Right hindlimb (tissue), 1 donor: ENCODE measurements around the gene APOL6.

Source experiments
- DNase-seq: peaks from one replicate; pipeline ENCODE4 v3.0.0-alpha.2; 2018

Gene APOL6

GRCh38 chr22:35648066-35649025 is at the start of gene APOL6:
APOL6 (plus strand) TSS chr22:35648446; CDS start chr22:35656426, 7,980 bp downstream.
- DNase-seq = no peak

- DNase-seq = no peak
Observed at GRCh38 chr22:35599364-35599763, 48.9 kb upstream of the APOL6 start.

GRCh38 chr22:35600476-35600875 is 47.8 kb upstream of the APOL6 start:
- DNase-seq = no peak

GRCh38 chr22:35601013-35601580 is 47.1 kb upstream of the APOL6 start:
- DNase-seq = no peak

- no peak for DNase-seq
Observed at GRCh38 chr22:35601743-35602615, 46.3 kb upstream of the APOL6 start.

- no peak for DNase-seq
Observed at GRCh38 chr22:35604621-35605368, 43.5 kb upstream of the APOL6 start.

GRCh38 chr22:35605369-35605680 is 42.9 kb upstream of the APOL6 start:
- DNase-seq = no peak

- DNase-seq = no peak
Observed at GRCh38 chr22:35605851-35606481, 42.3 kb upstream of the APOL6 start.

GRCh38 chr22:35606916-35607315 is 41.3 kb upstream of the APOL6 start:
- no peak for DNase-seq

GRCh38 chr22:35608088-35608487 is 40.2 kb upstream of the APOL6 start:
- DNase-seq = no peak

GRCh38 chr22:35609261-35609660 is 39.0 kb upstream of the APOL6 start:
- no peak for DNase-seq

GRCh38 chr22:35609761-35610160 is 38.5 kb upstream of the APOL6 start:
- no peak for DNase-seq

GRCh38 chr22:35610741-35611140 is 37.5 kb upstream of the APOL6 start:
- no peak for DNase-seq

GRCh38 chr22:35611200-35611890 is 36.9 kb upstream of the APOL6 start:
- DNase-seq = no peak

GRCh38 chr22:35611891-35612576 is 36.2 kb upstream of the APOL6 start:
- no peak for DNase-seq

- DNase-seq = no peak
Observed at GRCh38 chr22:35612903-35613302, 35.3 kb upstream of the APOL6 start.

GRCh38 chr22:35614404-35614803 is 33.8 kb upstream of the APOL6 start:
- DNase-seq = no peak

- DNase-seq = no peak
Observed at GRCh38 chr22:35615156-35615555, 33.1 kb upstream of the APOL6 start.

- no peak for DNase-seq
Observed at GRCh38 chr22:35616043-35616442, 32.2 kb upstream of the APOL6 start.

- no peak for DNase-seq
Observed at GRCh38 chr22:35617137-35617755, 31.0 kb upstream of the APOL6 start, which contains the start of gene MB. MB (minus strand) TSS chr22:35617329; CDS start chr22:35617257, 72 bp downstream.
